Fibroblast of upper back skin (primary cell): ENCODE results near the gene KCNJ15.
"Not testable (repeated sequence)": the region's sequence is repeated elsewhere in the genome, so short reads cannot be mapped to it uniquely, and the experiment has no call there.

Experiments
- DNase-seq: peaks from one replicate; pipeline ENCODE4 v3.0.0-alpha.2; 2013

Gene KCNJ15

DNA sequence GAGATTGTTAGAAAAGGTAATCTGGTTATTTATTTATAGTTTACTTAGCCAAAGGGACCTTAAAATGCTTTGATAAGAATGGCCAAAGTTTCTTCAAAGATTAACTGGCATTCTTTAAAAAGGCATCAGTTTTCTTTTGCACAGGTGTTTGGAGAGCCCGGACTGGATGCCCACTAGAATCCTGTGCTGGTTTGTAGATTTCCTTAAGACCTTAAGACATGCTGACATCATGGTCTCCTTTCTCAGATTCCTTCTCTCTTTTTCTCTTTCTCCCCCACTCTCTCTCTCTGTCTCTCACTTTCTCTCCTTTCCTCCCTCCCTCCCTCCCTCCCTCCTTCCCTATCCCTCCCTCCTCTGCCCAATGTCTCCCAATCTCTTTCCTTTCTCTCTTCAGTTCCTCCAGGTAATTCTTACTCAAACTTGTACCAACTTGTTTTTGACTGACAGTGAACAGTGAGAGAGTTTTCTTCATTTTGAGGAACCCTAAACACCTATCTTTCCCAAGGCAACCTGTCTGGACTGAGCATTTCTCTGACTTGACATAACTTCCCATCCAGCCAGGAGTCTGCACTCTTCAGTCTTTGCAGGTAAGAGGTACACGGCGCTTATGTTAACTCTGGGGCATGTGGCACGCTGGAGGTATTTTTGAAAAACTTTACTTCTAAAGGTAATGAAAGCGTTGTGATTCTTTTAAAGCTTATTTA lies at the start of gene KCNJ15:
Gene KCNJ15 (plus strand): TSS at position 393 of the 704 bp plus-strand sequence. CDS start 42,271 bp downstream, outside the sequence.
- DNase-seq, result no peak

DNA sequence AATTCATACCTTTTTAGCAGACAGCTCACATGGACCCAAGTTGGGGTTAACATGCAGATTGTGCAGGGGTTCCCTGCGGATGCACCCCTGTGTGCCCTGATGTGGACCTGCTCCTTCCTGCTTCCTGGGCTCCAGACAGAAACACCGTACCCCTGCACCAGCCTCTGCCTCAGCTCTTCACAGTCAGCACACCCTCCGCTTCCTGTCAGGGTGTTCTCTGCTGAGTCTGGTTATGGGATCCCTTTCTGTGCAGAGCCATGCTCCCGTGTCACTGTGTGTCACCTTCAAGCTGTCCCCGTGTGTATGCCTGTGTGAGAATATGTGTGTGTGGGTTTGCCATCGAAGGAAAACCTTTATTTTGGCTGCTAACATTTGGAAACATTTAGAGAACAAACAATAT lies 48.7 kb upstream of the KCNJ15 start:
- DNase-seq, result no peak

DNA sequence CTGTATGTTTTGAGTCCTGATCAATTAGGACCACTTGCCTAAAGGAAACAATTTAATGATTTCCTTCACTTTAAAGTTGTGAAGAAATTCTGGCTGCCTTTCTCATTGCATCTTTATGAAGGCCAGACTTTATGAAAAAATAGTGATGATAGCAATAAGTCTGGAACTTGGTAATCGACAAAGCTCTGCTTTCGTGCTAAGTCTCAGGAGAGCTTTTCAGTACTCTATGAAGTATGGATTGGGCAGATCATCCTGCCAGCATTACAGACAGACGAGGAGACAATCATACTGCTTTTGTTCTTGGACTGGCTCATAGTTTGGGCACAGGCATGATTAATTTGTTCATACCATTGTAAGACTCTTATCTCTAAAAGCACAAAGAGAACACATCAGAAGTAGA lies 45.5 kb upstream of the KCNJ15 start:
- peak; percentile 38 for DNase-seq

DNA sequence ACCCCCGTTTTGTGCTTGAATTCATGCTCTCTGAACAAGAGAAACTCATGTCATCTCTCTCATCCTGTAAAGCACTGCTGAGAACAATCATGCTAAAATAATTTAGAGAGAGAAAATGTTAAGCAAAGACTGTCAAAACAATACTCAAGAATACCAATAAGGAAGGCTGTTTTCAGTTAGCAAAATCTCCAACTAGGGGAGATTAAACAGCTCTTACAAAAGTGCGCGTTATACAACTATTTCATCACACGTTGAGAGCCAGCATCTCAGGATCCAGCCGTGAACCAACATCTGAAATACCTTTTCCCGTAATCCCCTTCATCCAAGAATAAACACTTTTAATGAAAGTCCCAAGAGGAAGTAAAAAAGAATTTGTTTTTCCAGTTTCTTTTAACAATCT lies 44.1 kb upstream of the KCNJ15 start:
- no peak for DNase-seq

DNA sequence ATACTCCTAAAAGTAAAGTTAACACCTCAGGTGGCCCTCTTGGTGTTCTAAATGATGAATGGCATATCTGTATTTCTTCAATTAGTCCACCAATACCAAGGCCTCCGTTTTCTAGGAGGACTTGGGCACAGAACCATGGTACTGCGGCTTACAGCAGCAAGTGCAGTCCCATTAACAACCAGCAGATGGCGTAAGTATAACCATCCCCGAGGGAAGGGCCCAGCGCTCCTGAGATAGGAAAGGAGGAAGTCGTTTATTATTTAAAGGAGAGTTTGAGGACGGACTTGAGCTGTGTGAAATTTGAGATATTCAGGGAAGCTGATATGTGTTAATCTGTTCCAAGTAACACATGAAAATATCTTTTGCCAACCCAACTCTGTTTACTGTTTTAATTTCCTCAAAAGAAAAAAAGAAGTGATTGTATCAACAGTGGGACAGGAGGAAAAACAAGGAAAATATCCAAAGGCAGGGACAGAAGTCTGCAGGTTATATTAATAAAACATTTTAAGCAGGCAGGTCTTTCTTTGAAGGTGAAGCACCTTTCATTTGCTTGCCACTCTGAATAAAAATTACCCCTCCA lies 37.7 kb upstream of the KCNJ15 start:
- DNase-seq, result peak; percentile 76

DNA sequence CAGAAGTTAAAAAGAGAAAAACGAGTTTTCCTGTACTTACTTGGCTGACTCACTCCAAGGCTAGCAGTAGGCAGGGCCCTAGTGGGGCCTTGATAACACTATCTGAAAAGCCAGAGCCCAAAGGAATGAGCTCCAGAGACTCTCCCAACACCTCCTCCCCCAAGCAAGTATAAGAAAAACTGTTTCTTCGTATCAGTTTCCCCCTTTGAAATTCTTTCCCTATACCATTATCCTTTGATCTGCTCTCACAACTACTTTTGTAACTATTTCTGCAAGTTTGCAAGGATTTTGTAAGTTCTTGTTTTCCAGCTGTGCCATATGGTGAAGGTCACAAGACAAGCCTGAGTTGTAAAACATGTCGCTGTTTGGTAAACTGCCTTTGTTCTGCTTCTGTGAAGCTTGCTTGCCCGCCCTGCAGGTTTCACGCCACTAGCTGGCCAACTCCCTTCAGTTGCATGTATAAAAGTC lies 36.5 kb upstream of the KCNJ15 start:
- no peak for DNase-seq

DNA sequence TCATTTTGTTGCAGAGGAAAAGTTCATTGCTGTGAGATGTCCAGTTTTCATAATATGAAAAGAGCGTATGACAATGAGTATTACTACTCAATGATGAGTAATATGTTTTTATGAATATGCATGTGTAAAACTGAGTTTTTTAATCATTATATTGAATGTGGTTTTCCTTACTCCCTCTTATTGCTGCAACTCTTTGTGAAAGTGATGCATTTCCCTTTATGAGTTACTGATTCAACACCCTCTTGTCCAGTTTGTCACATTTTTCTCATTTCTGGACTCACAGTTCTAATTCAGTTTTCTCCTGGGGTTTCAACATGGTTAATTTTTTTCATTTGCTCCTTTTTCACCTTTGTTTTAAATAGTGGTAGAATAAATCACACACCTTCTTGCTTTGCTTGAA lies 35.2 kb upstream of the KCNJ15 start:
- DNase-seq, result no peak

DNA sequence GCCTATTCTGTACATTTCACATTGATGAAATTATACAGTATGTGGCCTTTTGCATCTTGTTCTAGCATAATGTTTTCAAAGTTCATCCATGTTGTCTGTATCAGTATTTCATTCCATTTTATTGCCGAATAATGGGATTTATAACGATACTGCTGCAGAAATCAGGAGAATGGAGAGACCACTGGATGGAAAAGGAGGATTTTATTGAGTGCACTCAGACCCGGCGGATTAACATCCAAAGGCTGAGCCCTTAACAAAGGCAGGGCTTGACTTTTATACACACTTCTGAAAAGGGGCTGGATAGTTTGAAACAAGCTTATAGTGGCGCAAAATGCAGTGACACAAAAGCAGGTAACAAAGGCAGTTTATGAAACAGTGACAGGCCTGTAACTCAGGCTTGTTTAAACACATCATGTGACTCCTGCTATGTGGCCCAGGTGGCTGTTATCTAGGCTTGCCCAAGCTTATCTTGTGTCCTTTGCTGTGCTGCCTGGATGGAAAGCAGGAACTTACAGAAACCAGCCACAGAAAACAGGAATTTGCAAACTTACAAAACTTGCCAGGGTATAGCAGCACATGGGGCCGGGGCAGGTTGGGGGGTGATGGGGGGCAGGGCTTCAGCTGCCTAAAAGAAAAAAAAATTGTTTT lies 32.8 kb upstream of the KCNJ15 start:
- DNase-seq, result no peak

DNA sequence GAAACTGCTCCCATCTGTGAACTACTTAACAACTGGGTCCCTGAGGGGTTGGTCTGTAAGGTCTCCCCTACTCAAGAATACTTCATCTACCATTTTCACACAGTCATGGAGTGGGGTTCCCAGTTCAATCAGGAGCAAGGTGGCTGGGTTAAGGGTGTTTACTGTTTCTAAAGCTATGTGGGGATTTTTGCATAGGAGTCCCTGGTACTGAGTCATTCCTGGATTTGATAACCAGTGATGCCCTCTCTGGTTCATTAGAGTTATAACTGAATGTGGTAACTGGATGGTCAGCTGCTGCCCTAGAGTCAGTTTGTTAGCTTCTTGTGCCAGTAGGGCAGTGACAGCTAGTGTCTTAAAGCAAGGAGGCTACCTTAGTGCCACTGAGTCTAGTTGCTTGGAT lies 29.4 kb upstream of the KCNJ15 start:
- DNase-seq, result no peak

DNA sequence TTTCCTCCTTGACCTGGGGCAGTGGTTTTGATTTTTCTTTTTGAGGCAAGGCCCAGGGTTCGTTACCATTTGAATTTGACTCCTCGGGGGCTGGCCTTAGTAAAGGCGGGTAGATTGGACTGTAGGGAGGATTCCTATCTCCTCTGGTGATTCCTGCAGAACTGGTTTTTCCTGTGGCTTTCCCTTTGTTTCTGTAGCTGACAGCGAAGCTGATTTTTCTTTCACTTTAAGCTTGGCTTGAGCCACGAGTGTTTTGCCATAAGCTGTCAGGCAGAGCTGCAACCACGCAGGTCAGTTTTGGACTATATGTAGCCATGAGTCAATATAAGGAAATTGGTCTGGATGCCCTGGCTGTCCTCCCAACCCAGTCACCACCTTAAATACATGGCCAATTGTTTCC lies 28.7 kb upstream of the KCNJ15 start:
- no peak for DNase-seq

DNA sequence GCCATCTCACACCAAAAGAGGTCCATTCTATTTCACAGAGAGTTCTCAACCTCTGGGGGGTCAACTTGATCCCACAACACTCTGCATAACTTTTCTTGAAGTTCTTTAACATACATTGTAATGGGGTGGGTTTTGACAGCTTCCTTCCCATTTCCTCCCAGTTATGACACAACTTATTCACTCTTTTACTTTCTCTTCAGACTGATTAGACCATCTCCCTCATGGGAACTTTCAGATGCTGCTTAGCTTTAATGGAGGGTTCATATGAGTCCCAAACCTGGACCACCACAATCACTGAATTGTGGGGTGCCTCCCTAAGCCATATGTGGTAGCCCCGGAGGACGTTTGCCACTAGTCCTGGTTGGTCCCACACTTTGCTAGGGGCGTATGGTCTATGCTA lies 28.3 kb upstream of the KCNJ15 start:
- DNase-seq, result no peak

DNA sequence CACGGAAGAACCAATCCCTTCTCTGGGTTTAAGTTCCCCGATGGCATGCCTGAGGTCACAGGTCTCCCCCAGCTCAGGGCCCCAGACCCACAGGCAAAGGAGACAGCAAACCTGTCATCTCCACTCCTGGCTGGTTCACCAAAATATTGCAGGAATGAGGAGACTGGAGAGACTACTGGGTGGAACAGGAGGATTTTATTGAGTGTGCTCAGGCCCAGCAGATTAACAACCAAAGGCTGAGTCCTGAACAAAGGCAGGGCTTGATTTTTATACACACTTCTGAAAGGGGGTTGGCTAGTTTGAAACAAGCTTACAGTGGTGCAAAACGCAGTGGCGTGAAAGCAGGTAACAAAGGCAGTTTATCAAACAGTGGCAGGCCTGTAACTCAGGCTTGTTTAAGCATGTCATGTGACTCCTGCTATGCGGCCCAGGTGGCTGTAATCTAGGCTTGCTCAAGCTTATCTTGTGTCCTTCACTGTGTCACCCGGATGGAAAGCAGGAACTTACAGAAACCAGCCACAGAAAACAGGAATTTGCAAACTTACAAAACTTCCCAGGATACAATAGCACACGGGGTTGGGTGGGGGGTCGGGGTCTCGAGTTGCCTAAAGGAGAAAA lies 27.4 kb upstream of the KCNJ15 start:
- no peak for DNase-seq

DNA sequence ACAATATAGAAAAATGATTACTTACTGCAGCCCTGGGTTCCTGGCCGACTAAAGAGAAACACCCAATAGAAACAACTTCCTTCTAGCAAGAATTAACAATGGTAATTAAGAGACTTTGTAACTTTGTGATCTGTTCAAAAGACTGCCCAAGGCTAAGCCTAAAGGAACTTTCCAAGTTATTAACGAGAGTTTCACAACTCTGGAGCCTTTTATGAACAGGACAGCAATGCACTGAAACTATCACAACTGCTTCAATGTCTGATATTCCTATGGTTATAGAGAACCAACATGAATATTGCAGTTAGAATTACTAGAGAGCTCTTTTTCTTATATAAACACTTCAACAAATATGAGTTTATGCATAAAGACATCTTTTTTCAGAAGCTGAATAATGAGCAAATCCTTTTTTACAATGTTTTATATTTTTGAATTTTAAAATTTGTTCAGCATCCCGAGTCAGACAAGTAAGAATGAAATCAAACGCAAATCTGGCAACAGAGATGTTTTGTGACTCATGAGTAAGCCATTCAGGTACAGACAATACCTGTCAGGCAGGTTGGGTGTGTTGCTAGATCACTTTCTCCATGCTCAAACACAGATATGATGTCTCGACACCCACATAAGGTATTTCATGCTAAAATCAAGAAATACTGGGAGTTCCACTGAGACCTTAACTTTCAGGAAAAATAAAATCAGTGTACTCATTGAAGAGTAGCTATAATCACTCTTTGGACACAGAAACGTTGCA lies 22.2 kb upstream of the KCNJ15 start:
- DNase-seq, result no peak

DNA sequence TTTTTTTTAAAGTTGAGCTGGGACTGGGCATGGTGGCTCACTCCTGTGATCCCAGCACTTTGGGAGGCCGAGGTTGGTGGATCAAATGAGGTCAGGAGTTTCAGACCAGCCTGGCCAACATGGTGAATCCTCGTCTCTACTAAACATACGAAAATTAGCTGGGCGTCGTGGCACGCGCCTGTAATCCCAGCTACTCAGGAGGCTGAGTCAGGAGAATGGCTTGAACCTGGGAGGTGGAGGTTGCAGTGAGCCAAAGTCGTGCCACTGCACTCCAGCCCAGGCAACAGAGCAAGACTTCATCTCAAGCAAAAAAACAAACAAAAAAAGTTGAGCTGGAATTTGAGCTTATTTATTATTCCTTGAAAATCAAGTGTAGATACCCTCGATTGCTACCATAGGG lies 21.5 kb upstream of the KCNJ15 start:
- not testable (repeated sequence) for DNase-seq

DNA sequence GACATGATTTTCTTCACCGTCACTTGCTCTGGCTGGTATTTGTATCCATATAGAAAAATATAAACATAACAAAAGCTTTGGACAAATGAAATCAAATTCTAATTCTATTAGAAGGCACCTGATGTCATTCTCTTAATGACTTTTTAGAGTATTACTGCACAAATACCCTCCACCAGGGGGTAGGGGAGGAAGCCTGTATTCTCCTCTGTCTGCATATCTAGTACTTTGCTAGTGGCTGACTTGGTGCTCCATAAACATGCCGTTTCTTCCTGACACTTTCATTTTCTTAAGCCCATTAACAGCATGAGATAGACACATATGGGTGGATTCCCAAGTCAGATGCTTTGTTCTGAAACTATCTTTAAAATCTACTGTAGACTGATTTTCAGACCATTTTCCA lies 20.6 kb upstream of the KCNJ15 start:
- no peak for DNase-seq

DNA sequence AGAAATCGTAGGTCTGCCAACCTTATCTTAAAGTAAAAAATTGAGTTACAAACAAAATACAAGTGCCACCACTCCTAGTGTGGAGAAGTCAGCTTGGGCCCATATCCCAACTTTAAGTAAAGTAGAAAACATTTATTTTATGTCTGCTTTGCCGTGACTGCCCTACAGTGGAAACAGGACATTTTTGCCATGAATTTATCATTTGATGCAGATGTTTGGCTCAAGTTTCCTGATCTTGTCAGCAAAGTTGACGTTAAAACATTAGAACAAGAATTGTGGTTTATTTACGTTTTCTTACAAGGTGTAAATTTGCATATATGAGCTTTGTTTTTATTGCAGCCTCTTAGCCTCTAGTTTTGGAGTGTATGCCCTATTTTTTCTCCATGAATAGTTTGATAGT lies 17.1 kb upstream of the KCNJ15 start:
- no peak for DNase-seq

DNA sequence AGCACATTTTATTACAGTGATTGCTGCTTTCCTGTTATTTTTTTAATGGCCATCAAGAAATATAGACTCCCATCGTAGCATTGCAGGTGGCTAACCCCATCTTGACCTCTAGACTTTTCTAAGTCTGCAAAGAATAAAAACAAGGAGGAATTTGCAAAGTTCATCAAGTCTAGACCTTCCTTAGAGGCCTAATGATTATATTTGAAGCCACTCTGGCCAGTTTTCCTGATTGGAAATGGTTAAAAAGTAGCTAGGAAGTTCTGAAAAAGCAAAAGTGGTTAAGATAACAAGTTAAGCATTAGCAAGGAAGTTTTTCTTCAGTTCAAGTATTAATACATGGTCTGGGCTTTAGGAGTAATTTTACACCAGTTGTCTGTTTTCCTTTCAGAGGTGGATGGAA lies 16.7 kb upstream of the KCNJ15 start:
- DNase-seq, result no peak

DNA sequence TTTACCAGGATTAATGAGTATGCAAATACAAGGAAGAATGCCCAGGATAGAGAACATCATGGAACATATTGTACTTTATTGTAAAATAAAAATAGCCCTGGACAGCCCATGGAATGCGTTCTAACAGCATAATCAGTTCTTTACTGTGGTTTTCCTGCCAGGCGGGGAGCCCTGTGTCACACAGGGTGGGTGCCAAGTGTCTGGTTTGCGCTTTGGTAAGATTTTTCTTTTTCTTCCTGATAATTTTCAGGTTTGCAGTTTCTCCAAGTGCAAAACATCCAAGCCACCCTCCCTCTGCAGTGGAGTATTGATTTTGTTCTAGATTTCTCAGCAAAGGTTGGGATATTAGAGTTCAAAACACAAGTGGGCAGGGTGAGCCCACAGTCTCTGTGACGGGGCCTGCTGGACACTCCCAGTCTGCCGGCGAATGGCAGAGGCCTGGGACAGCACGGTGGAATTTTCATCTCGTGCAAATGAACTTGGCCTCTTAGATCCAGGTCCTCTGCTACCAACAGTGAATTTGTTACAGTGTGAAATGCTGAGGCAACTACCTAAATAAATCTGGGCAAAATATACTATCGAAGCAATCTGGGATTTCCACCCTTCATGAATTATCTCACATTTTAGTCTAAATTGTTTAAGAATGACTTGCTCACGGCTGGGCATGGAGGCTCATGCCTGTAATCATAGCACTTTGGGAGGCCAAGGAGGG lies 15.6 kb upstream of the KCNJ15 start:
- DNase-seq, result peak; percentile 51

DNA sequence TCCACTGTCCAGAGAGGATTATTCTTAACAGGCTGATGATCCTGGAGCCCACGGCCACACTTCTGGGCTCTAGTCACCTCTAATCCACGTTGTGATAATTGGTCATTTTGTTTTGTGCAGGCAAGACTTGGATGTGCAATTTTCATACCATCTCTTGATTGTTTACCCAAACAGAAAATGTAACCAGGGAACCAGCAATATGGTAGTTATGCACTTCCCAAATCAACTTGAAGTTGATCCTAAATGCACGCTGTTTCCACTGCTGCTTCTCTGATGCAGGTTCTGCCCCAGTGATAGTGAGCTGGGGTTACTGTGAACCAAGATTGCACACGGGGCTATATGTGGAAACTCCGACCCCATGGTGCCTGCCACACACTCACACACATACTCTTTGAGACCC lies 14.7 kb upstream of the KCNJ15 start:
- DNase-seq, result no peak

DNA sequence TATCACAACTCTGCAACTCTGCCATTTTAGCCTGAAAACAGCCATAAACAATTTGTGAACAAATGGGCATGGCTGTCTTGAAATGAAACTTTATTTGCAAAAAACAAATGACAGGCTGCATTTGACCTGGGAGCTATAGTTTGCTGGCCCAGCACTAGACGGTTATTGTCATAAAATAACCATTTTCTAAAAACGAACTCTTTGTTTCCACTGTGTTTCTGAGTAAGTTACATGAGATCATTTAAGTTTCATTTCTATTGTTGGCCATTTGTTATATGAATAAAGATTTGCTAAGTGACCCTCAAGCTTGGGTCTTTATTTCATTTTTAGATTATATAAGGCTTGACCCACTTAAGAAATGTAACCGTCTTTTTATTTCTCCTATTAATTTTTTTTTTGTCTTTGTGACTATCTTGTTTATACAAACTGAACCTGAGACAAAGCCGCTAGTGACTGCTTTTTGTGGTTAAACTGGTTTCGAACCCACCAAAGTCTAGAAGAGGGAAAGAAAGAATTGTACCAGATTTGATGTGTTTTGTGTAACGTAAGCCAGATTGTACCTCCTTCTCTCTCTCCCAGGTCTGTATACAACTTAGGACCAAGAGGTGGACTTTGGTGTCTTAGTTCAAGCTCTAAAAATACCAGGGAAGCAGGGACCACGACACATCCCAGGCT lies 12.9 kb upstream of the KCNJ15 start:
- DNase-seq, result no peak

DNA sequence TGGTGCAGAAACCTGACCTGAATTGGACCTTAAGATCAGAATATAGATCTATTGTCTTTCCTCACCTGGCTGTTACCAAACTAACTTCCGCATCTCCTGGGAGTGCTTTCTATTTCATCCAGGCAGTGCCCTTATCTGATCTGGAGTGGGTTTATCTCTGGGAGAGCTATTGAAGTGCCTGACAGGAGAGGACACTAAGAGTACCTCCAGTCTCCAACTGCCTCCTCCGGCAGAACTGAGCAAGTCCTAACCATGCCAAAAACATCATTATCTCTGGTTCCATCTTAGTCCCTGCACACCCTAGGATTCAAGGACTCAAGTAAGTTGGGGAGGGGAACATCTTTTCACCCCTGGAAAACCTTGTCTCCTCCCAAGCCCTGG lies 12.4 kb upstream of the KCNJ15 start:
- DNase-seq, result no peak
